Ovary (tissue), 9 donors: ENCODE measurements around the gene FARS2. TPM values are rescaled to one million over a fixed set of nuclear protein-coding genes. Genes with fewer than 3 reads are reported as not detected.

ENCODE experiments used
- DNase-seq, 5 donors: peaks; one replicate each; pipeline ENCODE4 v3.0.0-alpha.2; 2019 to 2020
- H3K27ac ChIP-seq, 2 donors: fragments of 200-600 bp; one replicate each; pipeline versions ENCODE4 v1.5.1 to v1.8.0; 2019 to 2022
- H3K27me3 ChIP-seq: fragments of 200-600 bp; one replicate; pipeline ENCODE4 v1.8.0; 2022
- H3K36me3 ChIP-seq: fragments of 200-600 bp; sonication (generic); one replicate; pipeline ENCODE4 v1.5.1; 2019
- H3K4me1 ChIP-seq: one replicate; pipeline ENCODE4 v1.8.1; 2013; ENCODE audit warnings: mild to moderate bottlenecking, moderate library complexity; ENCODE audit not compliant: insufficient read depth
- H3K4me3 ChIP-seq: fragments of 200-600 bp; sonication (generic); one replicate; pipeline ENCODE4 v1.5.1; 2017
- H3K9me3 ChIP-seq, 2 donors: fragments of 200-600 bp in 1 of 2; sonication (generic) in 1 of 2; one replicate each; pipeline versions ENCODE4 v1.5.1 to v1.8.1; 2013 to 2019; ENCODE audit warnings: mild to moderate bottlenecking in 1 of 2, moderate library complexity in 1 of 2
- CTCF ChIP-seq, 3 donors: fragments of 450-650 bp in 2 of 3; fragments of 200-600 bp in 1 of 3; IDR thresholded peaks; one replicate each; pipeline versions ENCODE4 v1.5.1 to v1.8.0; 2016 to 2022; ENCODE audit warnings: antibody characterized with exemption in 3 of 3, mild to moderate bottlenecking in 1 of 3
- EP300 ChIP-seq: sonication (generic); formaldehyde crosslinking; IDR thresholded peaks from one replicate; pipeline ENCODE4 v1.6.1; 2017; ENCODE audit warnings: antibody characterized with exemption
- POLR2A ChIP-seq: fragments of 450-650 bp; IDR thresholded peaks from one replicate; pipeline ENCODE4 v1.6.1; 2017; ENCODE audit warnings: antibody characterized with exemption, mild to moderate bottlenecking, moderate library complexity
- WGBS, 3 donors: extraction: QIAGEN DNeasy Blood & Tissue Kit in 1 of 3; methylation state at CpG; one replicate each; pipeline versions ENCODE4 v1.1.5 to v1.1.7; 2013 to 2017; 5-methylcytosine and 5-hydroxymethylcytosine counted together
- intact Hi-C, 4 donors: fragments of 100-400 bp; cut with DNase I; formaldehyde crosslinking; loops; one replicate each; pipeline versions ENCODE4 v1.11.0 to v1.15.1; 2022 to 2023
- polyA plus RNA-seq, 2 donors: library from polyadenylated mRNA; stranded (reverse); fragments of 200-250 nt in 1 of 2; fragments of 350-450 nt in 1 of 2; fragmentation: Illumina TruSeq in 1 of 2; extraction: RNeasy Lipid Tissue Mini Kit (QIAGEN cat#74804) in 1 of 2; gene quantifications; one replicate each; pipeline ENCODE4 v1.2.3, GENCODE V29; 2013 to 2014
- total RNA-seq, 7 donors: library from RNA; depleted of rRNA in 2 of 7; stranded (reverse); fragments of >200 nt in 2 of 7; fragmentation: NEBNext Ultra II Directional in 3 of 7; extraction: Animal tissue kit (Norgen Biotek cat#: 25700) in 3 of 7; gene quantifications; one replicate each; pipeline versions ENCODE4 v1.1.0 to v1.2.4, GENCODE V29; 2016 to 2023
- donor health status: DM: no; HTN: no; CAD: no; lungs with moderate emphysema.
- donor health status: DM: no; HTN: no; CAD: no.
- donor health status: Bipolar disorder and iron deficiency.
- donor health status: DM: yes; HTN: yes; CAD: no.
- donor health status: DM: no; HTN: no; CAD: no.
- donor health status: DM: yes; HTN: yes; CAD: no.

FARS2 gene
- total and polyA plus RNA-seq, 9 donors: 9.2 to 17.5 (median 11.0) TPM

- TF ChIP-seq CTCF (IDR thresholded peaks at IDR 0.05) (no peak), POLR2A (no peak), EP300 (no peak)
- Histone ChIP-seq H3K9me3 (no peaks in the 10 kb centered on the region), H3K36me3 (no peaks in the 10 kb centered on the region), H3K27me3 (no peaks in the 10 kb centered on the region), H3K4me1 (no peaks in the 10 kb centered on the region), H3K27ac (no peak overlapping the region), H3K4me3 (no peak overlapping the region)
- no peak for DNase-seq
- intact Hi-C loops: no loop called here
- 77 to 88% (median 84%) methylated on average over 13 of the region's 13 CpGs for WGBS, 3 donors
These were observed 14.9 kb upstream of the FARS2 start for GRCh38 chr6:5246141-5247097.

GRCh38 chr6:5247201-5247600 lies 14.1 kb upstream of the FARS2 start:
- 97% methylated on average over 2 of the region's 2 CpGs for WGBS, 3 donors
- intact Hi-C loops: no loop called here
- no peak overlapping the region for H3K27ac ChIP-seq
- TF ChIP-seq CTCF (IDR thresholded peaks at IDR 0.05): no peak
- no peak for TF ChIP-seq EP300
- no peak for TF ChIP-seq POLR2A
- H3K4me3 ChIP-seq: no peak overlapping the region
- H3K27me3 ChIP-seq: no peaks in the 10 kb centered on the region
- no peaks in the 10 kb centered on the region for H3K9me3 ChIP-seq
- DNase-seq: no peak
- no peaks in the 10 kb centered on the region for H3K36me3 ChIP-seq
- no peaks in the 10 kb centered on the region for H3K4me1 ChIP-seq

GRCh38 chr6:5248302-5249098 lies 12.8 kb upstream of the FARS2 start:
- Histone ChIP-seq H3K36me3 (no peaks in the 10 kb centered on the region), H3K27me3 (no peaks in the 10 kb centered on the region), H3K9me3 (no peaks in the 10 kb centered on the region), H3K4me3 (no peak overlapping the region), H3K4me1 (no peaks in the 10 kb centered on the region), H3K27ac (no peak overlapping the region)
- WGBS, 3 donors: 89 to 98% (median 95%) methylated on average over 9 of the region's 9 CpGs
- intact Hi-C loops: no loop called here
- TF ChIP-seq CTCF (IDR thresholded peaks at IDR 0.05): no peak
- no peak for TF ChIP-seq POLR2A
- DNase-seq: no peak

DNA sequence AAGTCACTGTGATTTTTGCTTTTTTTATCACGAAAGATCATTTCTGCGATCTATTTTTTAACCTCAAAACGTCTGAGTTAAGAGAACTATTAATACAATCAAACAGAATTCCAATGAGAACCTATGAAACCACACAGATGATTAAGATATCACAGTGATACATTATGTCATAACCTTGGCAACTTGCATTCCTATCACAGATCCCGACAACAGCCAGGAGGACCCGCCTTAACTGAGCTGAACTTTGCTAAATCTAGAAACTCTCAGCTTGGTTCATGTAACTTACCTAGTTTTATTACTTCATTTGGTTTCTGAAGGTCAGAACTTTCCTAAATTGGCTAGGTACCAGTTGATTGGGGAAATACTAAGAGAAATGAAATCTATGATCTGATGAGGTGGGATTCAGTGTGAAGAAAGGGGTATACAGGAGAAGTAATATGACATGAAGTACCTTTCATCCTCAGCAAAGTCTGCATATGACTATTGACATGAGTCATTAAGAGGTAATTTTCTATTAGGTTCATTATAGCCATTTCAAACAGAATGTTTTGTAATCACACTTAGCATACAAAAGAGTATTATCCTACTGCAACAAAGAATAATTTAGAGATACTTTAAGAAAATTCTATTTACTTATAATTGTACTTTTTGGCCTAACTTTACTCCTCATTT lies 11.7 kb upstream of the FARS2 start:
- DNase-seq: no peak
- no peak for TF ChIP-seq EP300
- no peak for TF ChIP-seq POLR2A
- TF ChIP-seq CTCF (IDR thresholded peaks at IDR 0.05): no peak
- Histone ChIP-seq H3K9me3 (no peaks in the 10 kb centered on the region), H3K4me1 (no peaks in the 10 kb centered on the region), H3K27ac (no peak overlapping the region), H3K36me3 (no peaks in the 10 kb centered on the region), H3K27me3 (no peaks in the 10 kb centered on the region), H3K4me3 (no peak overlapping the region)
- 81 to 90% (median 89%) methylated on average over 5 of the region's 5 CpGs for WGBS, 3 donors
- intact Hi-C loops: no loop called here
